HL-60/S4 (cell line): ENCODE measurements around the gene GIGYF2.
"Not testable (repeated sequence)": the region's sequence is repeated elsewhere in the genome, so short reads cannot be mapped to it uniquely, and the experiment has no call there.

Source experiments
- in situ Hi-C: fragments of 300-500 bp; cut with MboI; formaldehyde crosslinking; loops from 2 replicates; pipeline ENCODE4 v1.14.3; 2022; ENCODE audit warnings: low sequenced_read_pairs

The GIGYF2 gene

GRCh38 chr2:232687382-232688160 is 9.6 kb upstream of the GIGYF2 start:
- in situ Hi-C loops, result no loop called here

GRCh38 chr2:232688201-232688600 is 8.9 kb upstream of the GIGYF2 start:
- in situ Hi-C loops, result no loop called here

DNA sequence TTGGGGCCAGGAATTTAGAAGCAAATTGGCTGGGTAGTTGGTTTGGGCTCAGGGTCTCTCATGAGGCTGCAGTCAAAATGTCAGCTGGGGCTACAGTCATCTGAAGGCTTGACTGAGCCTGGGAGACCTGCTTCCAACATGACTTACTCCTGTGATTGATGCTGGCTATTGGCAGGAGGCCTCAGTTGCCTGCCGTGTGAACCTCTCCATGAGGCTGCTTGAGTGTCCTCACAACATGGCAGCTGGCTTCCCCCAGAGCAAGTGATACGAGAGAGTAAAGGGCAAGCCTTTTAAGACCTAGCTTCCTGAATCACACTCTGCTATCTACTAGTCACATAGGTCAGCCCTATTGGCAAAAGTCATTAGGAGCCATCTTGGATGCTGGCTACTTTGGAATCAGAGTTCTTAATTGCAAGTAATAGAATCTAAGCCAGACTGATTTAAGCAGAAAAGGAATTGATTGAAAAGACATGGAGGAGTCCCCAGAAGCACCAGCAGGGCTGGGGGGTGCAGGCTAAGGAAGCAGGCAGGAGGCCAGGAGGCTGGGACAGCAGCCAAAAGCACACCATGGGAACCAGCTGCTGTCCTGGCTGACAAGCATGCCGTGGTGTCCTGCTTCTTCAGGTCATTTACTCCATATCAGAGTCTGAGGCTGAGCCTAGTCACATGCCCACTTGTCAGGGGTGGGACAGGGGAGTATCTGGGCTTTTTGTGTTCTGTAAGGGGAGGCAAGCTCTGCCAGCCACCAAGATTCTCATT is 7.8 kb upstream of the GIGYF2 start:
- in situ Hi-C loops, result no loop called here

GRCh38 chr2:232691117-232691516 is 6.0 kb upstream of the GIGYF2 start:
- in situ Hi-C loops, result not testable (repeated sequence)

GRCh38 chr2:232693344-232693743 is 3.8 kb upstream of the GIGYF2 start:
- in situ Hi-C loops, result no loop called here

GRCh38 chr2:232696609-232697058 is 497 bp upstream of the GIGYF2 start:
- in situ Hi-C loops, result no loop called here

DNA sequence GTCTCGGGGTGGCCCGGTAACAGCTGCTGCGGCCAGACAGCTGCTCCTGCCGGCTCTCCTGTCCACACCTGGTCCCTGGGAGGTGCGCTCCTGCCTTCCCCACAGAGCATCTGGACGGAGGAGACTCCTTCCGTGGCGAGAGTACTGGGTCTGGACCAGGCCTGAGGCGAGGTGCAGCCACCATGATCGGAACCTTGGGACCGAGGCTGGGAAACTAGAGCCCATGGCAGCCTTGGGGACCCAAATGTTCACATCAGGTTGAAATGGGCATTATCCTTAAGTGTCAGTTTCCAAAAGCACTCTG is 628 bp downstream of the GIGYF2 start:
- in situ Hi-C loops, result no loop called here

- in situ Hi-C loops, result no loop called here
Observed at GRCh38 chr2:232698556-232699091, 1.5 kb downstream of the GIGYF2 start.

DNA sequence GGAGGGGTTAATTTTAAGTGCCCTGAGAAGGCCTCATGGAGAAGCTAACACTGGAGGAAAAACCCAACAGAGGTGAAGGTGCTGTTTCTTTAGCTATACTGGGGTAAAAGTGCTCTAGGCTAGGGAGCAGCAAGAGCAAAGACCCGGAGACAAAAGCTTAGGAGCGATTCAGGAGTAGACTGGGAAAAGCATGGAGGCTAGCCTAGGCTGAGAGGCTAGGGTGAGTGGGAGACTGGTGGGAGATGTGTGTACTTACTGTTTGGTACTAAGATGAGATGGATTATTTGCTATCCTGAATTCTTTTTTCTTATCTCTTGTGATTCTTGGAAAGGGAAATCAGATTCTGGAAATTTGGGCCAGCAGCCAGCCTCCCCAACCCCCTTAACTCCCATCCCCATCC is 2.0 kb downstream of the GIGYF2 start:
- in situ Hi-C loops, result no loop called here

GRCh38 chr2:232700154-232700553 is 3.0 kb downstream of the GIGYF2 start:
- in situ Hi-C loops, result no loop called here

- in situ Hi-C loops, result no loop called here
Observed at GRCh38 chr2:232707076-232707475, 9.9 kb downstream of the GIGYF2 start.

DNA sequence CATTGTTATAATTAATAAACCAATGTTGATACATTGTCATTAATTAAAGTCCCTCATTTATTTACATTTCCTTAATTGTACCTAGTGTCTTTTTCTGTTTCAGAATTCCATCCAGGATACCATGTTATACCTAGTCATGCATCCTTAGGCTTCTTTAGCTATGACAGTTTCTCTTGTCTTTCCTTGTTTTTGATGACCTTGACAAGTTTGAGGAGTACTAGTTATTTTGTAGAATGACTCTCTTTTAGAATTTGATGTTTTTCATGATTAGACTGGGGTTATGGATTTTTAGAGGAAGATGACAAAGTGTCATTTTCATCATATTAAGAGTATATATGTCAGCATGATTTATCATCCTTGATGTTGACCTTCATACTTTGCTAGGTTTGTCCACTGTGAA is 16.4 kb downstream of the GIGYF2 start:
- in situ Hi-C loops, result no loop called here

GRCh38 chr2:232714969-232715368 is 17.8 kb downstream of the GIGYF2 start:
- in situ Hi-C loops, result no loop called here

DNA sequence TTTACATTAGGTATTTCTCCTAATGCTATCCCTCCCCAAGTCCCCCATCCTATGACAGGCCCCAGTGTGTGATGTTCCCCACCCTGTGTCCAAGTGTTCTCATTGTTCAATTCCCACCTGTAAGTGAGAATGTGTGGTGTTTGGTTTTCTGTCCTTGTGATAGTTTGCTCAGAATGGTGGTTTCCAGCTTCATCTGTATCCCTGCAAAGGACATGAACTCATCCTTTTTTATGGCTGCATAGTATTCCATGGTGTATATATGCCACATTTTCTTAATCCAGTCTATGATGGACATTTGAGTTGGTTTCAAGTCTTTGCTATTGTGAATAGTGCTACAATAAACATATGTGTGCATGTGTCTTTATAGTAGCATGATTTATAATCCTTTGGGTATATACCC is 22.9 kb downstream of the GIGYF2 start:
- in situ Hi-C loops, result not testable (repeated sequence)

DNA sequence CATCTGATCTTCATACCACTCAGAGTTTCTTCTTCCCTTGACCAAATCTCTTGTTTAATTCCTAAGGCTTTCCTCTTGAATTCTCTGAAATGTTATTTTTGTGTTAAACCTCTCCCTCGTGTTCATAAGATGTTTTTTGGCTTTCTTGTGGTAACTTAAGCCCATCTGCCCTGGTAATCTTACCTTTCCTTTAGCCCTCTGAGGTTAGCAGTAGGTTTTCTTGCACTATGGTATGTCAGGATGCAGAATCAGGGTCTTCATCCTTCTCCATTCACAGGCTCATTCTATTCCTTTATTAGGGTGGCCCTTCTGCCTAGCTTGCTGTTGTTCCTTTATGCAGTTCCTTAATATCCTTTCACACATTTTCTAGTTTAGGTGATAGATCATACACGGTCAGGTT is 24.1 kb downstream of the GIGYF2 start:
- in situ Hi-C loops, result no loop called here

DNA sequence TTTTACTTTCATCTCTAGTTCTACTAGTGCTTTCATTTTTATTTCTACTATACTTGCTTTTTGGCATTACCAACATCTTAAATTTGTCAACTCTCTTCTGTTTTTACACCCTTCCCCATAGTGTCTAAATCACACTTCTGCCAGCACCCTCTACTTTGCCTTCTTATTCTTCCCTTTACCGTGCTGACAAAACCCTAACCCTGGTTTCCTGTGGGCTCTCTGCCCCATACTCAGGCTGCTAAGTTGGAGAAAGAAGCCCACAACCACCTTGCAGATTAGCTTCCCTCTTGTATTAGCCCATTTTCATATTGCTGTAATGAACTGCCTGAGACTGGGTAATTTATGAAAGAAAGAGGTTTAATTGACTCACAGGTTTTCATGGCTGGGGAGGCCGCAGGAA is 24.8 kb downstream of the GIGYF2 start:
- in situ Hi-C loops, result no loop called here

GRCh38 chr2:232723027-232723426 is 25.9 kb downstream of the GIGYF2 start:
- in situ Hi-C loops, result no loop called here

DNA sequence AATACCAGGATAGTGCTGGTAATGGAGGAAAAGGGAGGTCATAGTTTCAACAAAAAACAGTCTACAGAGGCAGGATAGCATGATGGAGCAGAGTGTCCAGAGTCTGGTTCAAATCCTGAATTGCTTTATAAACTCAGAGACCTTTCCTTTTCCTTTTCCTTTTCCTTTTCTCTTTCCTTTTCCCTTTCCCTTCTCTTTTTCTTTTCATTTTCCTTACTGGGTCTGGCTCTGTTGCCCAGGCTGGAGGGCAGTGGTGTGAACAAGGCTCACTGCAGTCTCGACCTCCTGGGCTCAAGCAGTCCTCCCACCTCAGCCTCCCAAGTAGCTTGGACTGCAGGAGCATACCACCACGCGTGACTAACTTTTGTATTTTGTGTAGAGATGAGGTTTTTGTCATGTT is 31.7 kb downstream of the GIGYF2 start:
- in situ Hi-C loops, result no loop called here

DNA sequence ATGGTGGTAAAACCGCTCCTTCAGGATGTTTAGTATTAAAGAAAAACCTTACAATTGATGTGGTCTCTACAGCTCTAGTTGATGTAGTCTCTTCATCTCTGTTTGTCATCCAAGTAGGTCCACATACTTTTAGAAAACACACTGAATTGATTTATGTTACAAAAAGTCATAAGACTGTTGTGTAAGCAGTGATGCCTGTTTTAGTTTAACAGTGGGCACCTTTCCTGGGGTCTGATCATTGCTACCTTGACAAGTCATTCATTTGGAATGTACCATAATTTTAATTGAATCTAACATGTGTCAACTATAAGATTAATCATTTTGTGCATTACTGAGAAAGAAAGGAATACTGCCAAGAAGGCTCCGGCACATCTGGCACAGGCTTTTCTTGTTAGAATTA is 34.3 kb downstream of the GIGYF2 start:
- in situ Hi-C loops, result no loop called here

DNA sequence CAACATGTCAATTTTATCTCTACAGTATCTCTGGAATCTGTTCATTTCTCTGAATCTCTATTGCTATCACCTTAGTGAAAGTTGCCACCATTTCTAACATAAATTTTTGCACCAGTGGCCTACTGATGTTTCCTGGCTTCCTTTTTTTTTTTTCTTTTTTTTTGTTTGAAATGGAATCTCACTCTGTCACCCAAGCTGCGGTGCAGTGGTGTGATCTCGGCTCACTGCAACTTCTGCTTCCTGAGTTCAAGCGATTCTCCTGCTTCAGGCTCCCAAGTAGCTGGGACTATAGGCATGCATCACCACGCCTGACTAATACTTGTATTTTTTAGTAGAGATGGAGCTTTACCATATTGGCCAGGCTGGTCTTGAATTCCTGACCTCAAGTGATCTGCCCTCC is 44.2 kb downstream of the GIGYF2 start:
- in situ Hi-C loops, result no loop called here

- in situ Hi-C loops, result no loop called here
Observed at GRCh38 chr2:232741972-232742371, 44.8 kb downstream of the GIGYF2 start.

- in situ Hi-C loops, result no loop called here
Observed at GRCh38 chr2:232744963-232745362, 47.8 kb downstream of the GIGYF2 start.
